HepG2 (cell line): ENCODE measurements around the gene CTU2. TPM values are rescaled to one million over a fixed set of nuclear protein-coding genes. Genes with fewer than 3 reads are reported as not detected.

Experiments
- ATRX ChIP-seq: sonication (generic); formaldehyde crosslinking; IDR thresholded peaks from 2 replicates; pipeline ENCODE4 v1.4.0; 2020; ENCODE audit warnings: missing genetic modification reagents, borderline replicate concordance
- BRCA1 ChIP-seq: sonication (generic); formaldehyde crosslinking; IDR thresholded peaks from 2 replicates; pipeline ENCODE4 v1.4.0; 2020; ENCODE audit warnings: missing genetic modification reagents
- GZF1 ChIP-seq: sonication (generic); formaldehyde crosslinking; IDR thresholded peaks from 2 replicates; pipeline ENCODE4 v1.5.1; 2020; ENCODE audit warnings: mild to moderate bottlenecking, missing genetic modification reagents
- NR2F2 ChIP-seq: IDR thresholded peaks from 2 replicates; pipeline ENCODE4 v1.6.1; 2012; ENCODE audit warnings: low read depth, inconsistent platforms, borderline replicate concordance
- PAX8 ChIP-seq: sonication (generic); formaldehyde crosslinking; IDR thresholded peaks from 2 replicates; pipeline ENCODE4 v1.8.0; 2022; ENCODE audit warnings: mild to moderate bottlenecking, missing genetic modification reagents, borderline replicate concordance
- RARG ChIP-seq: sonication (generic); formaldehyde crosslinking; IDR thresholded peaks from 2 replicates; pipeline ENCODE4 v1.4.0; 2020; ENCODE audit warnings: low read depth, mild to moderate bottlenecking, missing genetic modification reagents
- RBFOX2 ChIP-seq: fragments of 200-400 bp; formaldehyde crosslinking; IDR thresholded peaks from 2 replicates; pipeline ENCODE4 v1.6.1; 2017; ENCODE audit warnings: low read depth, mild to moderate bottlenecking, low read length
- SP140L ChIP-seq: sonication (generic); formaldehyde crosslinking; IDR thresholded peaks from 2 replicates; pipeline ENCODE4 v1.4.0; 2020; ENCODE audit warnings: missing genetic modification reagents, borderline replicate concordance
- SRSF9 ChIP-seq: fragments of 200-400 bp; formaldehyde crosslinking; IDR thresholded peaks from 2 replicates; pipeline ENCODE4 v1.6.1; 2018; ENCODE audit warnings: borderline replicate concordance, mild to moderate bottlenecking, low read depth, low read length; ENCODE audit not compliant: insufficient read depth, poor library complexity, severe bottlenecking
- THYN1 ChIP-seq: sonication (generic); formaldehyde crosslinking; IDR thresholded peaks from 2 replicates; pipeline ENCODE4 v1.8.1; 2023; ENCODE audit warnings: low read depth, mild to moderate bottlenecking, moderate library complexity, missing genetic modification reagents, borderline replicate concordance
- U2AF1 ChIP-seq: fragments of 200-400 bp; formaldehyde crosslinking; optimal IDR thresholded peaks from 2 replicates; pipeline ENCODE3; 2017; ENCODE audit warnings: mild to moderate bottlenecking, low read depth, low read length
- ZBTB40 ChIP-seq, 2 experiments: fragments of 450-650 bp in 1 of 2; sonication (generic) in 1 of 2; formaldehyde crosslinking in 1 of 2; IDR thresholded peaks; 2 replicates each; pipeline versions ENCODE4 v1.6.1 to v1.8.0; 2016 to 2022; ENCODE audit warnings: antibody characterized with exemption in 1 of 2, mild to moderate bottlenecking in 1 of 2, missing genetic modification reagents in 1 of 2
- ZNF484 ChIP-seq: sonication (generic); formaldehyde crosslinking; IDR thresholded peaks from 2 replicates; pipeline ENCODE4 v1.5.1; 2020; ENCODE audit warnings: mild to moderate bottlenecking, low read depth, missing genetic modification reagents, borderline replicate concordance
- ZNF605 ChIP-seq: sonication (generic); formaldehyde crosslinking; IDR thresholded peaks from 2 replicates; pipeline ENCODE4 v1.8.0; 2022; ENCODE audit warnings: mild to moderate bottlenecking, missing genetic modification reagents
- ZNF652 ChIP-seq: IDR thresholded peaks from 2 replicates; pipeline ENCODE4 v1.6.1; 2016; ENCODE audit warnings: low read depth, borderline replicate concordance
- polyA plus RNA-seq, 8 experiments: library from polyadenylated mRNA; depleted of rRNA in 3 of 8; stranded (reverse) in 7 of 8; unstranded in 1 of 8; fragments of >200 nt; fragmentation: Illumina TruSeq in 4 of 8; extraction: Trizol in 4 of 8; gene quantifications; 2 replicates each; pipeline versions ENCODE4 v1.2.1 to v1.2.3, GENCODE V29; 2011 to 2016; ENCODE audit warnings: low read depth in 4 of 8, missing spikeins in 1 of 8, mixed read lengths in 1 of 8; ENCODE audit not compliant: insufficient read depth in 1 of 8
- total RNA-seq, 5 experiments: library from RNA; depleted of rRNA; stranded (reverse); fragments of >200 nt; fragmentation: Illumina TruSeq; extraction: Trizol; gene quantifications; 2 replicates each; pipeline ENCODE4 v1.2.3, GENCODE V29; 2016; ENCODE audit warnings: low read depth in 1 of 5
- TF ChIP-seq, protein P1 (sequence below): sonication (generic); formaldehyde crosslinking; IDR thresholded peaks from 2 replicates; pipeline ENCODE4 v1.4.0; 2020; ENCODE audit warnings: missing genetic modification reagents, borderline replicate concordance

CTU2 gene
- total and polyA plus RNA-seq, 2 of the 13 experiments (the other 11 are each of a cell fraction or from before 2014, with no cell fraction given), result 13.3 to 21.9 TPM

DNA sequence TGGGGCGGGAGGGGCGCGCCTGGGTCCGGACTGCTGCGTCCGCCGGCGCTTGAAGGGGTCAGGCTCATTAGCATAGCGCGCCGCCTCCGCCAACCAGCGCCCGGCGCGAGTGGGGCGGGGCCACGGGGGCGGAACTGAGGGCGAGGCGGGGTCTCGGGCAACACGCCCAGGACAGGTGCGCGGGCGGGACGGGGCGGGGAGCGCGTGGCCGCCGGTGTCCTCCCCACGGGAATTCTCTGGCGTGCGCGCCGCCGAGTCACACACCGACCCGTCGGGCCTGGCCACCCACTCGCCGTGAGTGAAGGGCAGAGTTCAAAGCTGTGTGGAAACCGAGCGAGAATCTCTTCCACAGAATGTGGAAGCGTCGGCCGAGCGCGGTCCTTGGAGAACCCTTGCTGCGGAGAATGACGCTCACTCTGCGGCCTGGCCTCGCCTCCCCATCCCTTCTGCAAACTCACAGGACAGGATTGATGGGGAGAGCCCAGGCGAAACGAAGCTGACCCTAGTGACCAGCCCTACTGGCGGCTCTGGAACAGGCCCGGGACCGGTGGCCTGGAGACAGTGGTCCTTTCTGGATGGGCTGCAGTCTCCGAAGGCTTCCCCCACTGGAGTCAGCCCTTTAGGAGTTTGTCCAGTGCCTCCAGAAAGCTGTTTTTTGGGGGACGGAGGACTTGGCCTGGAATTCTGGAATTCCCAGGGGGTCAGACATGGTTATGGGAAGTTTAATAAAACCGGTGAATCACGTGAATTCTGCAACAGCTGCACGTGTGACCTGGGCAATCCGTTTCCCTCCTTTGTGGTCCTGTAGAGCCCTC lies 19.7 kb upstream of the CTU2 start, which contains the start of gene SNAI3 (continued):
- TF ChIP-seq, protein P1, sequence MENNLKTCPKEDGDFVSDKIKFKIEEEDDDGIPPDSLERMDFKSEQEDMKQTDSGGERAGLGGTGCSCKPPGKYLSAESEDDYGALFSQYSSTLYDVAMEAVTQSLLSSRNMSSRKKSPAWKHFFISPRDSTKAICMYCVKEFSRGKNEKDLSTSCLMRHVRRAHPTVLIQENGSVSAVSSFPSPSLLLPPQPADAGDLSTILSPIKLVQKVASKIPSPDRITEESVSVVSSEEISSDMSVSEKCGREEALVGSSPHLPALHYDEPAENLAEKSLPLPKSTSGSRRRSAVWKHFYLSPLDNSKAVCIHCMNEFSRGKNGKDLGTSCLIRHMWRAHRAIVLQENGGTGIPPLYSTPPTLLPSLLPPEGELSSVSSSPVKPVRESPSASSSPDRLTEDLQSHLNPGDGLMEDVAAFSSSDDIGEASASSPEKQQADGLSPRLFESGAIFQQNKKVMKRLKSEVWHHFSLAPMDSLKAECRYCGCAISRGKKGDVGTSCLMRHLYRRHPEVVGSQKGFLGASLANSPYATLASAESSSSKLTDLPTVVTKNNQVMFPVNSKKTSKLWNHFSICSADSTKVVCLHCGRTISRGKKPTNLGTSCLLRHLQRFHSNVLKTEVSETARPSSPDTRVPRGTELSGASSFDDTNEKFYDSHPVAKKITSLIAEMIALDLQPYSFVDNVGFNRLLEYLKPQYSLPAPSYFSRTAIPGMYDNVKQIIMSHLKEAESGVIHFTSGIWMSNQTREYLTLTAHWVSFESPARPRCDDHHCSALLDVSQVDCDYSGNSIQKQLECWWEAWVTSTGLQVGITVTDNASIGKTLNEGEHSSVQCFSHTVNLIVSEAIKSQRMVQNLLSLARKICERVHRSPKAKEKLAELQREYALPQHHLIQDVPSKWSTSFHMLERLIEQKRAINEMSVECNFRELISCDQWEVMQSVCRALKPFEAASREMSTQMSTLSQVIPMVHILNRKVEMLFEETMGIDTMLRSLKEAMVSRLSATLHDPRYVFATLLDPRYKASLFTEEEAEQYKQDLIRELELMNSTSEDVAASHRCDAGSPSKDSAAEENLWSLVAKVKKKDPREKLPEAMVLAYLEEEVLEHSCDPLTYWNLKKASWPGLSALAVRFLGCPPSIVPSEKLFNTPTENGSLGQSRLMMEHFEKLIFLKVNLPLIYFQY (CRISPR knock-in tag), result no peak
- TF ChIP-seq SRSF9 (no peak), GZF1 (no peak), THYN1 (no peak), ZNF652 (CRISPR knock-in tag) (no peak), U2AF1 (no peak), SP140L (CRISPR knock-in tag) (no peak), BRCA1 (CRISPR knock-in tag) (no peak; the same call in 1 of the 2 replicates), ZNF484 (no peak), RARG (no peak), ATRX (CRISPR knock-in tag) (no peak), PAX8 (CRISPR knock-in tag) (no peak), NR2F2 (no peak), RBFOX2 (no peak), ZNF605 (CRISPR knock-in tag) (0 out of 2 replicates have a peak, but pooled peaks have one; percentile 65), ZBTB40 (IDR thresholded peaks at IDR 0.05) (no peak), ZBTB40 (CRISPR knock-in tag; IDR thresholded peaks at IDR 0.05) (peak; percentile 63)
